ENCODE results near the gene C1QTNF8.

GRCh38 chr16:1082952-1083675 is 12.9 kb downstream of the C1QTNF8 start:
- no peak for TF ChIP-seq ZNF274 (IDR thresholded peaks at IDR 0.05; ENCODE audit: low read depth, low read length)
- no peak for TF ChIP-seq SUZ12 (IDR thresholded peaks at IDR 0.05; ENCODE audit: extremely low read depth, insufficient read depth, insufficient read length)
- no peak for TF ChIP-seq YY1 (IDR thresholded peaks at IDR 0.05; ENCODE audit: insufficient read depth, insufficient read length)

All from NT2/D1 (cell line).